Vagina (tissue), 2 donors: Measurements from ENCODE around the gene CDK14.

Experiments used
- POLR2A ChIP-seq, 2 donors: fragments of 450-650 bp; IDR thresholded peaks; one replicate each; pipeline ENCODE4 v1.6.1; 2017; ENCODE audit warnings: antibody characterized with exemption in 2 of 2, mild to moderate bottlenecking in 2 of 2, moderate library complexity in 2 of 2
- TF ChIP-seq, protein P1 (sequence below), 3 experiments: fragments of 450-650 bp in 2 of 3; fragments of 200-600 bp in 1 of 3; sonication (generic) in 1 of 3; IDR thresholded peaks; one replicate each; pipeline ENCODE4 v1.5.1; 2017 to 2019; ENCODE audit warnings: antibody characterized with exemption in 3 of 3, mild to moderate bottlenecking in 2 of 3, moderate library complexity in 2 of 3

DNA sequence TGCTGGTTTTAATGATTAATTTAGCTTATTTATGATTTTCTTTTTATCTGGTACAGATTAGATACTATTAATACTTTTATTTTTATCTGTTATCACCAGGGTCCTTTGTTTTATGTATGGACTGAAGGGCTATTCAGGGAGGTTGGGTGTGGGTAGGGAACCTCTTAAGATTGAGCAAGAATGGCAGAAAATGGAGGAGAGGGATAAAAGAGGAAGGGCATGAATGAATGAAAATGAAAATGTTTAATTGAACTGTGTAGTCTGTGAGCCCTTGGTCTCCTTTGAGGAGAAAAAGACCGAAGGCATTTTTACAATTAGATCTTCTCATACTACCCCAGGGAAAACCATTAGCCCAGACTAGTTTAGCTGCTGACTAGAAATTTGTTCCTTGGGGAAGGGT lies 93.1 kb downstream of the CDK14 start:
- TF ChIP-seq POLR2A (IDR thresholded peaks at IDR 0.05): no peak
- TF ChIP-seq, protein P1, sequence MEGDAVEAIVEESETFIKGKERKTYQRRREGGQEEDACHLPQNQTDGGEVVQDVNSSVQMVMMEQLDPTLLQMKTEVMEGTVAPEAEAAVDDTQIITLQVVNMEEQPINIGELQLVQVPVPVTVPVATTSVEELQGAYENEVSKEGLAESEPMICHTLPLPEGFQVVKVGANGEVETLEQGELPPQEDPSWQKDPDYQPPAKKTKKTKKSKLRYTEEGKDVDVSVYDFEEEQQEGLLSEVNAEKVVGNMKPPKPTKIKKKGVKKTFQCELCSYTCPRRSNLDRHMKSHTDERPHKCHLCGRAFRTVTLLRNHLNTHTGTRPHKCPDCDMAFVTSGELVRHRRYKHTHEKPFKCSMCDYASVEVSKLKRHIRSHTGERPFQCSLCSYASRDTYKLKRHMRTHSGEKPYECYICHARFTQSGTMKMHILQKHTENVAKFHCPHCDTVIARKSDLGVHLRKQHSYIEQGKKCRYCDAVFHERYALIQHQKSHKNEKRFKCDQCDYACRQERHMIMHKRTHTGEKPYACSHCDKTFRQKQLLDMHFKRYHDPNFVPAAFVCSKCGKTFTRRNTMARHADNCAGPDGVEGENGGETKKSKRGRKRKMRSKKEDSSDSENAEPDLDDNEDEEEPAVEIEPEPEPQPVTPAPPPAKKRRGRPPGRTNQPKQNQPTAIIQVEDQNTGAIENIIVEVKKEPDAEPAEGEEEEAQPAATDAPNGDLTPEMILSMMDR (IDR thresholded peaks at IDR 0.05): no peak
